DLD1 (cell line): ENCODE results near the gene C8B.

ENCODE experiments used
- in situ Hi-C: cut with HindIII; loops from 2 replicates; pipeline ENCODE4 v1.10.0; 2017; ENCODE audit warnings: low sequenced_read_pairs

Gene C8B

GRCh38 chr1:56965916-56966697 lies at the start of gene C8B:
Gene C8B (minus strand): TSS chr1:56966015. CDS start chr1:56965948, 67 bp downstream.
- in situ Hi-C loops: no loop called here

- in situ Hi-C loops: no loop called here
Measured at GRCh38 chr1:57015071-57015470, 49.3 kb upstream of the C8B start.

GRCh38 chr1:57013522-57013921 lies 47.7 kb upstream of the C8B start:
- in situ Hi-C loops: no loop called here

GRCh38 chr1:57012315-57012714 lies 46.5 kb upstream of the C8B start:
- in situ Hi-C loops: no loop called here

GRCh38 chr1:57010511-57010910 lies 44.7 kb upstream of the C8B start:
- in situ Hi-C loops: no loop called here

- in situ Hi-C loops: no loop called here
Measured at GRCh38 chr1:57007948-57008347, 42.1 kb upstream of the C8B start.

- in situ Hi-C loops: no loop called here
Measured at GRCh38 chr1:57007472-57007871, 41.7 kb upstream of the C8B start.

- in situ Hi-C loops: no loop called here
Measured at GRCh38 chr1:57003398-57004139, 37.8 kb upstream of the C8B start.

- in situ Hi-C loops: no loop called here
Measured at GRCh38 chr1:56995414-56996100, 29.7 kb upstream of the C8B start.

GRCh38 chr1:56993475-56993874 lies 27.7 kb upstream of the C8B start:
- in situ Hi-C loops: no loop called here

GRCh38 chr1:56992318-56993125 lies 26.7 kb upstream of the C8B start:
- in situ Hi-C loops: no loop called here

- in situ Hi-C loops: no loop called here
Measured at GRCh38 chr1:56991576-56991975, 25.8 kb upstream of the C8B start.

GRCh38 chr1:56986397-56986796 lies 20.6 kb upstream of the C8B start:
- in situ Hi-C loops: no loop called here

GRCh38 chr1:56985857-56986256 lies 20.0 kb upstream of the C8B start:
- in situ Hi-C loops: no loop called here

- in situ Hi-C loops: no loop called here
Measured at GRCh38 chr1:56983484-56983883, 17.7 kb upstream of the C8B start.

GRCh38 chr1:56979986-56980755 lies 14.4 kb upstream of the C8B start:
- in situ Hi-C loops: no loop called here

GRCh38 chr1:56978819-56979218 lies 13.0 kb upstream of the C8B start:
- in situ Hi-C loops: no loop called here

- in situ Hi-C loops: no loop called here
Measured at GRCh38 chr1:56977910-56978309, 12.1 kb upstream of the C8B start.

GRCh38 chr1:56975446-56975845 lies 9.6 kb upstream of the C8B start:
- in situ Hi-C loops: no loop called here
